Right ventricle myocardium superior (tissue), 1 donor: ENCODE data around the gene ZNF786. TPM values are rescaled to one million over a fixed set of nuclear protein-coding genes. Genes with fewer than 3 reads are reported as not detected.
"Not testable (repeated sequence)": the region's sequence is repeated elsewhere in the genome, so short reads cannot be mapped to it uniquely, and the experiment has no call there.

Experiments used
- ATAC-seq: fragments of 200-7000 bp; cut with Tn5 transposase; one replicate; pipeline ENCODE4 v1.9.1; 2020; ENCODE audit warnings: mild to moderate bottlenecking; ENCODE audit not compliant: poor library complexity
- DNase-seq: peaks from one replicate; pipeline ENCODE4 v3.0.0-alpha.2; 2020
- intact Hi-C: fragments of 100-400 bp; cut with DNase I; formaldehyde crosslinking; loops from one replicate; pipeline ENCODE4 v1.11.2; 2022
- total RNA-seq: library from RNA; stranded (reverse); fragmentation: NEBNext Ultra II Directional; extraction: Animal tissue kit (Norgen Biotek cat#: 25700); gene quantifications from one replicate; pipeline ENCODE4 v1.2.1, GENCODE V29; 2021
- donor health status: DM: no; HTN: yes; CAD: no; lungs with severe emphysema.

Gene ZNF786
- total RNA-seq, 1 donor from 2014 or later: 2.3 TPM

DNA sequence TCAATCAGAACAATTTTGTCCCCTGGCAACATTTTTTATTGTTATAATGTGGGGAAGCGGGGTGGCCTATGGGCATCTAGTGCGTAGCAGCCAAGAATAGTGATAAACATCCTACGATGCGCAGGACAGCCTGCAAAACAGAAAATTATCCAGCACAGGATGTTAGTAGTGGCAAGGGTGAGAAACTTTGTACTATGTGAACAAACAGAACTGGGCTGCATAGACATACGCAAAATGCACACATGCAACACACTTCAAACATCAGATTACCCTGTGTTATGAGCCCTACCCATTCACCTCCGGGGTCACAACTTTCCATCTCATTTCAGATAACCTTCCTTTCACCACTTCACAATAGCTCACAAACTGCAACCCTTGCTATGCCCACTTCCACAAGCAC lies 3.1 kb downstream of the ZNF786 start:
- intact Hi-C loops: no loop called here
- DNase-seq: no peak
- no peak for ATAC-seq

DNA sequence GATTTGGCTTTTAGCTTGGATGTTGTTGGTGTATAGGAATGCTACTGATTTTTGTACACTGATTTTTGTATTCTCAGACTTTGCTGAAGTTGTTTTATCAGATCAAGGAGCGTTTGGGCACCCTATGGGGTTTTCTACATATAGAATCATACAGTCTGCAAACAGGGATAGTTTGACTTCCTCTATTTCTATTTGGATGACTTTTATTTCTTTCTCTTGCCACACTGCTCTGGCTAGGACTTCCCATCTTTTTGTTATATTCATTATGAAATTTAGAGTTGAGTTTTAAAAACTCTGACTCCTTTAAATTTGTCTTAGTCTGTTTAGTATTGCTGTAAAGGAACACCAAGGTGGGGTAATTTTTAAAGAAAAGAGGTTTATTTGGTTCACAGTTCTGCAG lies 4.7 kb downstream of the ZNF786 start:
- intact Hi-C loops: no loop called here
- ATAC-seq: no peak

DNA sequence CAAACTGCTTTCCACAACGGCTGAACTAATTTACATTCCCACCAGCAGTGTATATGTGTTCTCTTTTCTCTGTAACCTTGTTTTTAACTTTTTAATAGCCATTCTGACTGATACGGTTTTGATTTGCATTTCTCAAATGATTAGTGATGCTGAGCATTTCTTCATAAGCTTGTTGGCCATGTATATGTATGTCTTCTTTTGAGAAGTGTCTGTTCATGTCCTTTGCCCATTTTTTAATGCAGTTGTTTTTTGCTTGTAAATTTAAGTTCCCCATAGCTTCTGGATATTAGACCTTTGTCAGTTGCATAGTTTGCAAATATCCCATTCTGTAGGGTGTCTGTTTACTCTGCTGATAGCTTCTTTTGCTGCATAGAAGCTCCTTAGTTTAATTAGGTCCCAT lies 6.1 kb downstream of the ZNF786 start:
- intact Hi-C loops: no loop called here
- no peak for DNase-seq
- no peak for ATAC-seq

More for the DNA sequence above, 4.7 kb downstream of the ZNF786 start:
- no peak for DNase-seq

DNA sequence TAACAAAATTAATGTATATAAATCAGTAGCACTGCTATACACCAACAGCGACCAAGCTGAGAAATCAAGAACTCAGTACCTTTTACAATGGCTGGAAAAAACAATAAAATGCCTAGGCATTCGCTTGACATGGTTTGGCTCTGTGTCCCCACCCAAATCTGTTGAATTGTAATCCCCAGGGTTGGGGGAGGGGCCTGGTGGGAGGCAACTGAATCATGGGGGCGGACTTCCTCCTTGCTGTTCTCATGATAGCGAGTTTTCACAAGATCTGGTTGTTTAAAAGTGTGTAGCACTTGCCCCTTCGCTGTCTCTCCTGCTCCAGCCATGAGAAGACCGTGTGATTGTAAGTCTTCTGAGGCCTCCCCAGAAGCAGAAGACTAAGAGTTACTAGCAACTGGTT lies 8.6 kb downstream of the ZNF786 start:
- DNase-seq (no peak), ATAC-seq (no peak)
- intact Hi-C loops: no loop called here

DNA sequence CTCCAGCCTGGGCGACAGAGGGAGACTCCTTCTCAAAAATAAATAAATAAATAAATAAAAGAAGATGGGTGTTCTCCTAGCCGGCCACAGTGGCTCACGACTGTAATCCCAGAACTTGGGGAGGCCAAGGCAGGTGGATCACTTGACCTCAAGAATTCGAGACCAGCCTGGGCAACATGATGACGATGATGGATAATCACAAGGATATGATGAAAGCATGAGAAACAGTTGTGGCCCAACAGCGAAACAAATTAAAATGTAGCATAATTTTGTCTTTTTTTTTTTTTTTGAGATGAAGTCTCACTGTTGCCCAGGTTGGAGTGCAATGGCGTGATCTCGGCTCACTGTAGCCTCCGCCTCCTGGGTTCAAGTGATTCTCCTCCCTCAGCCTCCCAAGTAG lies 12.9 kb downstream of the ZNF786 start:
- intact Hi-C loops: no loop called here
- DNase-seq (no peak), ATAC-seq (no peak)

DNA sequence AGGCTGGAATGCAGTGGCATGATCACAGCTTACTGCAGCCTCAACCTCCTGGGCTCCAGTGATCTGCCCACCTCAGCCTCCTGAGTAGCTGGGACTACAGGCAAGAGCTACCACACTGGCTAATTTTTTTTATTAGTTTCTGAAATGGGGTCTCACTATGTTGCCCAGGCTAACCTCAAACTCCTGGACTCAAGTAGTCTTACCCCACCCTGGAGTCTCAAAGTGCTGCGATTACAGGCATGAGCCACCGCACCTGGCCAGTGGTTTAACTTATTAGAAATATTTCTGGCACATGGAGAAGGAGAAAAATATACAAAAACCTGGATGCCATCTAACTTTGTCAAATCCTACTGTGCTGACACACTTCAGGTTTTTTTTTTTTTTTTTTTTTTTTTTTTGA lies 15.2 kb downstream of the ZNF786 start:
- ATAC-seq (no peak), DNase-seq (no peak)
- intact Hi-C loops: no loop called here

DNA sequence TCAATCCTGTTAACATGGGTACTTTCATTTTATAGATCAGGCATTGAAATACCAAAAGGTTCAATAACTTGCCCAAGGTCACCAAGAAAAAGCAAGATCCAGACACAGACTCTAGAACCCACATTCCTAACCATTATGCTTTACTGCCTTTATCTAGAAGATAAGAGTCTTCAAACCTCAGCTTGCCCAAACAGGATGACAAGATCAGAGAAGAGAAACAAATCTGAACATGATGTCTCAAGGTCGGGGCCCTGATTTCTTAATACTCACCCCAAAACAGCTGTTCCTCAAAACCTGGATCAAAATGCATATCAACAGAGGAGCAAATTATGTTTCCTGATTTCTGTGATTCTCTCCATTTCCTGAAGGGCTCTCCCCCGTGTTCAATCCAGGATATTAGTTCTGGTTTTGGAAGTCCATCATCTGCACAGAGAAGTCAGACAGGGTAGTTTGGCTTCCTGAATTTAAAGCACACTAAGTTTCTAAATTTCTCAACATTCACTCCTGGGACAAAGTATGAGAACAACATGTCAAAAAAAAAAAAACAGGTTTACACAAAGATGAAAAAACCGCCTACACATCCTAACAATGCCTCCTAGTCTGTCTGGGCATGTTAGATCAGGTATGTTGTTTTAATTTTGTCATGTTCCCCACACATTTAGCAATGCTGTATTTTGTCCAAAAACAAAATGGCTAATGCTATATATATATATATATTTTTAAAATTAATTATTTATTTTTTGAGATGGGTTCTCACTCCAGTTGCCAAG lies 16.2 kb downstream of the ZNF786 start:
- intact Hi-C loops: no loop called here
- no peak for DNase-seq
- no peak for ATAC-seq

DNA sequence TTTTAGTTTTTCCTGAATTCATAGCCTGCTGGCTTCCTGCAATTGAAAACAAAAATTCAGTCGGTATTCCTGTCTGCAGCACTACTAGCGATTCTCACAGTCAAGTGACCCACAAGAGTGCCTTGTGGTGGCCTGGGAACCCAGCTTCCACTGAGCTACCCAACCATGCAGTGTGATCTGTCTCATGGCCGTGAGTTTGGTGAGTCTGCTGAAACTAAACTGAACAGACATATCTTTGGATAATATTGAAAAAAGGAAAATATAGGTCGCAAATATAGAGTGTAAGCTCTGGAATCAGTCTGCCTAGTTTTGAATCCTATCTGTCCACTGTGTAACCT lies 18.1 kb downstream of the ZNF786 start:
- no peak for DNase-seq
- no peak for ATAC-seq
- intact Hi-C loops: no loop called here

DNA sequence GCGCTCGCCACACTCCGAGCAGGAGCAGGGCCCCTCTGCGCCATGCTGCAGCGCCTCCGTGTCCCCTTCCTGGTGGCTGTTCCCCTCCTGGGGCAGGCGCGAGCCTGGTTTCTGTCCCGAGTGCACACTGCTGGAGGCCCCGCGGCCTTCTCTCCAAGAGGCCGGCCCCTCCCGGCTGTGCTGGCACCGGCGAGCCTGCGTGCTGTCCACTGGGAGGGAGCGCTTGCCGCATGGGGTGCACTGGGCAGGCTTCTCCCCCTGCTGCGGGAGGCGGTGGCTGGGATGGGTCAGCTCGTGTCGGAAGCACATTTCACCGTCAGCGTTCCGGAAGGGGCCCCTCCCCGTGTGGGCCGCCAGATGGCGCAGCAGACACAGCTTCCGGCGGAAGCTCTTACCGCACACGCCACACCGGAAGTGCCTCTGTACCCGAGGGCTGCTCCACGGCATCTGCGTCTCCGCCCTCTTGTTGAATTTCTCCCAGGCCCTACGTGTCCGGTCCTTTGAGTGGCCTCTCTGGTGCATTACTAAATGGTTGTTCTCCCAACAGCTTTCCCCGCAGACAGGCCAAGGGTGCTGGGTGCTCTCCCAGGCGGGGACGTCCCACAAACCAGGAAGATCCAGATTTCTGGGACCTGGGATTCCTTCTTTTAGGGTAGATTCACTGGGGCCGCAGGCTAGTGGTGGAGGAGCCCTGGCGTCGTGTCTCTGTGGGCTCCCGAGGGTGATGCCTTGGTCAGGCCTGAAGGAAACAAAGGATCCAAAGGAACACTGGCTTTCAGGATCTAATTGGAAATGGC lies 18.7 kb downstream of the ZNF786 start:
- intact Hi-C loops: no loop called here
- DNase-seq (peak; percentile 61), ATAC-seq (peak; percentile 12)

DNA sequence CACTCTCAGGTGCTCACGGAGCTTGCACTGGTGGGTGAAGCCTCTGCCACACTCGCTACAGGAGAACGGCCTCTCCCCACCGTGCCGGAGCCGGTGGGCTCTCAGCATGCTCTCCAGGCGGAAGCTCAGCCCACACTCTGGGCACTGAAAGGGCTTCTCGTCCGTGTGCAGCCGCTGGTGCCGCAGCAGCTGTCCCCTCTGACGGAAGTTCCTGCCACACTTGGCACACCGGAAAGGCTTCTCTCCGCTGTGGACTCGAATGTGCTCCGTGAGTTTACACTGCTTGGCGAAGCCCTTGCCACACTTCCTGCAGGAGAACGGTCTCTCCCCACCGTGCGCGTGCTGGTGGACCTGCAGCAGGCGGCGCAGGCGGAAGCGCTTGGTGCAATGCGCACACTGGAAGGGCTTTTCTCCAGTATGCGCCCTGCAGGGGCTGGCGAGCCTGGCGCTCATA lies 19.3 kb downstream of the ZNF786 start:
- ATAC-seq: peak; percentile 15

DNA sequence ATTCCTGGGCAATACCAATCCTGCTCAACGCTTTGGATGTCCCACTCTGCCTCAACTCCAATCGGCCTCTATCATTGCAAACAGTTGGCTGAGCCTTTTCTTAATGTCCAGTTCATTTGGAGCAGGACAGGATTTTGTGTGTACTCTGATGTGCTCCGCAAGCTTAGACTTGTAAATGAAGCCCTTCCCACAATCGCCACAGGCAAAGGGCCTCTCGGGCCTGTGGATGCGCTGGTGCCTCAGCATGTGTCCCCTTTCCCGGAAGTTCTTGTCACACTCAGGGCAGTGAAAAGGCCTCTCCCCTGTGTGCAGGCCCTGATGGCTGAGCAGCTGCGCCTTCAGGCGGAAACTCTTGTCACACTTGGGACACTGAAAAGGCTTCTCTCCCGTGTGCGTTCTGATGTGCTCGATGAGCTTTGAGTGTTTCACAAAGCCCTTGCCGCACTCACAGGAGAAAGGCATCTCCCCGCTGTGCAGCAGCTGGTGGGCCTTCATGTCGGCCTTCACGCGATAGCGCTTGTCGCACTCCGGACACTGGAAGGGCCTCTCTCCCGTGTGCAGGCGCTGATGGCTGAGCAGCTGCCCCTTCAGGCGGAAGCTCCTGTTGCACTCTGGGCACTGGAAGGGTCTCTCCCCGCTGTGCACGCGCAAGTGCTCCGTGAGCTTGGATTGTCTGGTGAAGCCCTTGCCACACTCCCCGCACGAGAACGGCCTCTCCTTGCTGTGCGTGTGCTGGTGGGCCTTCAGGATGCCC lies 20.0 kb downstream of the ZNF786 start:
- no peak for DNase-seq
- intact Hi-C loops: no loop called here
- no peak for ATAC-seq

More for the DNA sequence above, 19.3 kb downstream of the ZNF786 start:
- no peak for DNase-seq
- intact Hi-C loops: no loop called here

DNA sequence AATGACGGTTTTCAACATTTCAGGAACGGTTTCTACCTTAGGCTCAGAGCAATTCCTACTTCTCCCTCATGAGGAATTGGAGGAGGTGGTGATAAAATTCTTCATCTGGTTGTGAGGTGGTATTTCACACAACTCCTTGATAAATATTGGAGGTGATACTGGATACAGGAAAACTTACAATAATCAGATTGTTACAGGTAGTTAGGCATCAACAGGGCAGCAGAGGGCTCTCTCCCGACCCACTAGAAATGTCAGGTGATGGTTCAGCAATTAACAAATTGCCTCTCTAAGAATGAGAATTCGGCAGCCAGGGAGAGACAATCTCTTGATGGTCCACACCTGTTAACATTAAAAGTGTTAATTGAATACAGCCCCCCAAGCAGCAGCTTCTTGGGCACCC lies 22.6 kb downstream of the ZNF786 start:
- ATAC-seq: no peak
- intact Hi-C loops: loop anchor here (5.0 to 10.0 kb wide), 2 partner anchors 41 to 63 kb away; partner anchors contain the start of gene PDIA4
- DNase-seq: no peak

DNA sequence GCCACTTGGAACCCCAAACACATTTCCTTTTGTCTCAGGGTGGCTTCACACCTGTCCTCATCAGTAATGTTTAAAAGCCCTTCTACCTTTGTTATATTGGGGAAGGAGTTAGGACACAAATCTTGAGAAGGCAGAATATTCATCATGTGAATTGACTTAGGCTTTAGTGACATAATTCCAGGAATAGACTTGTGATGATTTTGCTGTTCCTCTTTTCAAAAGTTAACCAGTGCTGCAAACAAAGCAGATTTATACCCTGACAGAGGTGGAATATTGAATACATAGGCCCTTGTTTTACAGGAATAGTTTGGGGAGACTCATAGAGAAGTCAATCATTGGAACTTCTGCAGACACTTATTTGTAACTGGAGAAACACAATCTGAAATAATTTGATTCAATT lies 27.0 kb downstream of the ZNF786 start:
- no peak for DNase-seq
- intact Hi-C loops: loop anchor here (10.0 kb wide), 1 partner anchor 59 kb away; no protein-coding TSS in a partner anchor
- ATAC-seq: no peak

DNA sequence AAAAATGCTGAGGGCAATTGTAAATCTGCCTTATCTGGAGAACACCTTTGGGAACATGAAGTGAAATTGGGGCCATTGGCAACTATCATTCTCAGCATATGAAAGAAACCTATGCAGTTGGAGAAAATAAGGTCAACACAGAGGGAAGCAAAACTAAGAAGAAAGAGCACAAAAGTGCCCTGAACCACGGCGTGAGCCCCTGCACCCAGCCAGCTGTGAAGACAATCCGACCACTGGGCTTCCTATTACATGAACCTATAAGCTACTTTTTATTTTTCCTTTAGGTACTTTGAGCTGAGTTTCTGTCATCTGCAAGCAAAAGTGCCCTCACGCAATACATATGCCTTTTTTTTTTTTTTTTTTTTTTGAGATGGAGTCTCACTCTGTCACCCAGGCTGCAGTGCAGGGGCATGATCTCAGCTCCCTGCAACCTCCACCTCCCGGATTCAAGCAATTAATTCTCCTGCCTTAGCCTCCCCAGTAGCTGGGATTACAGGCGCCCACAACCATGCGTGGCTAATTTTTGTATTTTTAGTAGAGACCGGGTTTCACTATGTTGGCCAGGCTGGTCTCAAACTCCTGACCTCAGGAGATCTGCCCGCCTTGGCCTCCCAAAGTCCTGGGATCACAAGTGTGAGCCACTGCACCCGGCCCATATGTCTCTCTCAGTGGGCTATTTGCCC lies 28.2 kb downstream of the ZNF786 start:
- not testable (repeated sequence) for ATAC-seq, DNase-seq
- intact Hi-C loops: loop anchor here (10.0 kb wide), 1 partner anchor 58 kb away; no protein-coding TSS in a partner anchor

DNA sequence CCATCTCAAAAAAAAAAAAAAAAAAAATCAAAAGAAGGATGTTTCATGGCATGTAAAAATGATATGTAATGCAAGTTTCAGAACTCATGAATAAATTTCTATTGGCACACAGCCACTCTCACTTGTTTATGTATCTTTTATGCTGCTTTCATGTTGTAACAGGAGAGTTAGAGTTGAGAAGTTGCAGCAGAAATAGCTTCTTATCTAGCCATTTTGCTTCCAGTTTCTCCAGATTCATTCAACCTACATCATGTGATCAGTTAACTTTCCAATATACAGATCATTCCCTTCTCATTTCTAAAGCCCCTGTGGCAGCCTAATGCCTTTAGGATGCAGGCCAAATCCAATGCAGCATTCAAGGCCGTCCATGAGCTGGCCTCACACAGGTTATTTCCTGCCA lies 30.4 kb downstream of the ZNF786 start:
- intact Hi-C loops: loop anchor here (10.0 kb wide), 1 partner anchor 55 kb away; no protein-coding TSS in a partner anchor
- no peak for ATAC-seq
- DNase-seq: no peak

DNA sequence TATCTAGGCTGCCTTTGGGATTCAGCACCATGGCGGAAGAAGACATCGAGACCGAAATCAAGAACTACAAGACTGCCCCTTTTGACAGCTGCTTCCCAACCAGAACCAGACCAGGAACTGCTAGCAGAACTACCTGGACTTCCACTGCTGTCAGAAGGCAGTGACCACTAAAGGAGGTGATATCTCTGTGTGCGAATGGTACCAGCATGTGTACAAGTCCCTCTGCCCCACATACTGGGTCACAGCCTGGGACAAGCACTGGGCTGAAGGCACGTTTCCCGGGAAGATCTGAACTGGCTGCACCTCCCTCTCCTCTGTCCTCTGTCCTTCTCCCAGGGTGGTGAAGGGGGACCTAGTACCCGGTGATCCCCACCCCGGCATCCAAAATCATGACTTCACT lies 36.6 kb downstream of the ZNF786 start:
- ATAC-seq (no peak), DNase-seq (no peak)
- intact Hi-C loops: no loop called here

DNA sequence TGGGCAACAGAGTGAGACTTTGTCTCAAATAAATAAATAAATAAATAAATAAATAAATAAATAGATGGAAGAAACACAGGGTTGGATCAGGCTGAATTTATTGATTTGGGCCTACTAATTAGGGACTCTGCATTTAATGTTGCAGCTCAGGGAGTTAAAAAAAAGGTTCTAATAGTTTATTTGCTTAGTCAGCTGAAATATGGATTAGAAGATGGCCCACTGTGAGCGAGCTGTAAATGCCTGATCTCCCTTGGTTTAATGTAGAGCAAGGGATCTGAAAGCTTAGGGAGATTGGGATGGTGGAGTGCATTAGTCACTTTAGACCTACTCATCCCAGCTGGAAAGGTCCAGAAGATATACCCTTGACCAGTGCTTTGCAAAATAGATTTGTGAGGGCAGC lies 37.1 kb downstream of the ZNF786 start:
- intact Hi-C loops: no loop called here
- DNase-seq (no peak), ATAC-seq (no peak)

DNA sequence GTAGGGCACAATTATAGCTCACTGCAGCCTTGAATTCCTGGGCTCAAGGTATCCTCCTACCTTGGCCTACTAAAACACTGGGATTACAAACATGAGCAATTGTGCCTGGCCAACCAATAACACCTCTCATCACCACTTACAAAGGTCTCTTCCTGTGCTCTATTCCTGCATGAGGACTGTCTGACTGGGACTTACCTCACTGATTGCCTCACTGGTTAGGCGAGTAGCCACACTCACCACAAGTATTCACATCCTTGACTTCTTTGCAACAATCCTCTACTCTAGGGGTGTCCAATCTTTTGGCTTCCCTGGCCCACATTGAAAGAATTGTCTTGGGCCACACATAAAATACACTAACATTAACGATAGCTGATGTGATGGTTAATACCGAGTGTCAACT lies 39.6 kb downstream of the ZNF786 start:
- intact Hi-C loops: no loop called here
- no peak for DNase-seq
- ATAC-seq: no peak

DNA sequence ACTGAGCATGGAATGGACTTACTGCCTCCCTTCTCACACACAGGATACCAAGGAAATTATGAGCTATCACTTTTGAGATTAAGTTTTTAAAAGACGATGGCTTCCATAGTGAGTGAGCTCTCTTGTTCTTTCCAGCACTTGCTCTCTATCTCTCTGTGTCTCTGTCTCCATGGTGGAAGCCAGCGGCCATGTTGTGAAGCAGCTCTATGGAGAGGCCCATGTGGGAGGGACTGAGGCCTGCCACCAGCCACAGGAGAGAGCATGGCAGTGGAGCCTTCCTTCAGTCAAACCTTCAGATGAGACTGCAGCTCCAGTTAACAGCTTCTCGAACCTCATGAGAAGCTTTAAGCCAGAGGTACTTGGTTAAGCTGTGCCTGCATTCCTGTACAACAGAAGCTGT lies 41.7 kb downstream of the ZNF786 start:
- ATAC-seq: no peak
- intact Hi-C loops: no loop called here
- no peak for DNase-seq
